ENCODE measurements around the gene KRTAP10-5.
"Not testable (repeated sequence)": the region's sequence is repeated elsewhere in the genome, so short reads cannot be mapped to it uniquely, and the experiment has no call there.

KRTAP10-5 gene

DNA sequence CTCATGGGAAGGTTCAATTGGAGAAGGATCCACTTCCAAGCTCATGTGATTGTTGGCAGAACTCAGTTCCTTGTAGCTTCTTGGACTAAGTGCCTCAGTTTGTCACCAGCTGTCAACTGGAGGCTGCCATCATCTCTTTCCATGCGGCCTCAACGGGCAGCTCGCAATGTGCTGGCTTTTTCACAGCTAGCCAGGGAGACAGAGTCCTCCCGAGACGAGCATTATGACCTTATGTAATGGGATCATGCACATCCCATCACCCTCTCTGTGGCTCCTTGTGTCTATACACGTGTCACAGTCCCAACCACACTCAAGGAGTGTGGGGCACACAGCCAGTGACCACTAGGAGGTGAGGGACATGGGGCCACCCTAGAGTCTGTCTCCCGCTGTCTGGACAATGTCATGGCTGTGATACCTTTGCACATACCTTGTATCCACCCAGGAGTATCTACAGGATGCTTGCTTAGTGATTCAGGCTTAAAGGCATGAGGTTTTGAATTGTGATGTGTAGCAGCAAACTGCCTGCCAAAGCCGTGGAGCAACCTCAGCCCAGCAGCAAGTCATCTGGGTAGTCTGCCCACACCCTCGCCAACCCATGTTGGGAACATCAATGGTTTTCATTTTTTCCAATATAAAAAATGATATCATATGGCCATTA, 15.8 kb upstream of the KRTAP10-5 start:
- H3K4me1 ChIP-seq (ENCODE audit: control insufficient read depth, low read depth, low read length), result peaks cover 25% of the 10 kb centered on the region

DNA sequence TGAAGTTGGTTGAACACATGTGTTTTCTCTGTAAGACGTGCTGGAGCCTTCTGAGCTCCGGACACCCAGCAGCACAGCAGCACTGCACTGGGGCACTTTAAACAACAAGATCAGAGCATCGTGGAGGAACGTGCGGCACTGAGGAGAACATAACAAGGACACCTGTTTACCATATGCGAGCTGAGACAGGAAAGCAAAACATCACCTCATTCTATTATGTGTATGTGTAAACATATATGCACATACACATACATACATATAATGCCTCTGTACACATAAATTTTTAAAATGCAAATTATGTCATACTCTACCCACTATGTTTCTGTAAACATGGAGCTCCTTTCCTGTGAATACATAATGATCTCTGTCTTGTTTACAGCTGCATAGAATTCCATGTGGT, 15.1 kb upstream of the KRTAP10-5 start:
- Histone ChIP-seq H3K27me3 (ENCODE audit: control insufficient read depth, insufficient read depth, low read length) (no peaks in the 10 kb centered on the region), H3K27ac (ENCODE audit: low read length) (no peak overlapping the region), H3K4me3 (ENCODE audit: low read length) (no peak overlapping the region), H3K4me1 (ENCODE audit: control insufficient read depth, low read depth, low read length) (peaks cover 25% of the 10 kb centered on the region), H3K9me3 (ENCODE audit: control insufficient read depth, low read depth, low read length) (no peaks in the 10 kb centered on the region), H3K36me3 (ENCODE audit: control insufficient read depth, low read depth, low read length) (no peaks in the 10 kb centered on the region), H3K9ac (ENCODE audit: low read length) (no peak overlapping the region)

More for the DNA sequence above, 15.8 kb upstream of the KRTAP10-5 start:
- no peaks in the 10 kb centered on the region for H3K9me3 ChIP-seq (ENCODE audit: control insufficient read depth, low read depth, low read length)
- H3K4me3 ChIP-seq (ENCODE audit: low read length), result no peak overlapping the region
- no peaks in the 10 kb centered on the region for H3K36me3 ChIP-seq (ENCODE audit: control insufficient read depth, low read depth, low read length)
- H3K27ac ChIP-seq (ENCODE audit: low read length), result no peak overlapping the region
- no peak overlapping the region for H3K9ac ChIP-seq (ENCODE audit: low read length)
- H3K27me3 ChIP-seq (ENCODE audit: control insufficient read depth, insufficient read depth, low read length), result no peaks in the 10 kb centered on the region

DNA sequence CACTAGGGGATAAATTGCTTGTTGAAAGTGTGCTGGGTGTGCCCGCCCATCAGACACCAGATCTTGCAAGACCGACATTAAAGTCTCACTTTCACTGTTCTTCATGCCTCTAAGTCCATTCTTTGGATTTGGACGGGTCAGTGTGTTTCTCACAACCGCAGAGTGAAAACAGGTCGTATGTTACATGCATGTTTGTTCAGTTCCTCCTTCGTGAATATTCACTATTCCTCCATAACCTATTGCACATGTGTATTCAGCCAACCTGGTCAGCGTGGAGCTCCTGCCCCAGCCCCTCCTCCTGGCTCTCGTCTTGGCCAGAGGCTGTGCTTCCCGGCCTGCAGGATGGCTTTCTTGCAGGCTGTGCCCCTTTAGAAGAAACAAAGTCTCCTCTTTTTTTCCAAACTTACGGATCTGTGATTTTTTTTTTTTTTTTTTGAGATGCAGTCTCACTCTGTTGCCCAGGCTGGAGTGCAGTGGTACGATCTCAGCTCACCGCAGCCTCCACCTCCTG, 14.1 kb upstream of the KRTAP10-5 start:
- Histone ChIP-seq H3K9ac (ENCODE audit: low read length) (no peak overlapping the region), H3K4me3 (ENCODE audit: low read length) (no peak overlapping the region), H3K9me3 (ENCODE audit: control insufficient read depth, low read depth, low read length) (no peaks in the 10 kb centered on the region), H3K36me3 (ENCODE audit: control insufficient read depth, low read depth, low read length) (no peaks in the 10 kb centered on the region), H3K27ac (ENCODE audit: low read length) (no peak overlapping the region), H3K4me1 (ENCODE audit: control insufficient read depth, low read depth, low read length) (peaks cover 25% of the 10 kb centered on the region), H3K27me3 (ENCODE audit: control insufficient read depth, insufficient read depth, low read length) (no peaks in the 10 kb centered on the region)

GRCh38 chr21:44593598-44594405, 13.4 kb upstream of the KRTAP10-5 start:
- no peaks in the 10 kb centered on the region for H3K27me3 ChIP-seq (ENCODE audit: control insufficient read depth, insufficient read depth, low read length)
- no peaks in the 10 kb centered on the region for H3K36me3 ChIP-seq (ENCODE audit: control insufficient read depth, low read depth, low read length)
- H3K9me3 ChIP-seq (ENCODE audit: control insufficient read depth, low read depth, low read length), result no peaks in the 10 kb centered on the region
- H3K4me1 ChIP-seq (ENCODE audit: control insufficient read depth, low read depth, low read length), result peaks cover 25% of the 10 kb centered on the region
- H3K4me3 ChIP-seq (ENCODE audit: low read length), result no peak overlapping the region
- H3K9ac ChIP-seq (ENCODE audit: low read length), result no peak overlapping the region
- no peak overlapping the region for H3K27ac ChIP-seq (ENCODE audit: low read length)

GRCh38 chr21:44592446-44593311, 12.3 kb upstream of the KRTAP10-5 start, which contains the start of gene KRTAP10-6:
Gene KRTAP10-6 (minus strand): TSS chr21:44592505. CDS start chr21:44592484, 21 bp downstream.
- no peak within 1 kb of the TSS for H3K27ac ChIP-seq (ENCODE audit: low read length)
- H3K9ac ChIP-seq (ENCODE audit: low read length), result no peak within 1 kb of the TSS

GRCh38 chr21:44591801-44592130, 11.4 kb upstream of the KRTAP10-5 start:
- H3K9ac ChIP-seq (ENCODE audit: low read length); H3K27ac ChIP-seq (ENCODE audit: low read length); H3K36me3 ChIP-seq (ENCODE audit: control insufficient read depth, low read depth, low read length); H3K27me3 ChIP-seq (ENCODE audit: control insufficient read depth, insufficient read depth, low read length); H3K9me3 ChIP-seq (ENCODE audit: control insufficient read depth, low read depth, low read length); H3K4me3 ChIP-seq (ENCODE audit: low read length): not testable (repeated sequence)
- peaks cover 17% of the 10 kb centered on the region for H3K4me1 ChIP-seq (ENCODE audit: control insufficient read depth, low read depth, low read length)

More at GRCh38 chr21:44592446-44593311, 12.3 kb upstream of the KRTAP10-5 start, which contains the start of gene KRTAP10-6:
- H3K4me1 ChIP-seq (ENCODE audit: control insufficient read depth, low read depth, low read length), result peaks cover 17% of the 10 kb centered on the region
- no peak within 1 kb of the TSS for H3K4me3 ChIP-seq (ENCODE audit: low read length)
- no peaks in the 10 kb centered on the region for H3K9me3 ChIP-seq (ENCODE audit: control insufficient read depth, low read depth, low read length)
- no peaks in the 10 kb centered on the region for H3K36me3 ChIP-seq (ENCODE audit: control insufficient read depth, low read depth, low read length)
- H3K27me3 ChIP-seq (ENCODE audit: control insufficient read depth, insufficient read depth, low read length), result no peaks in the 10 kb centered on the region

GRCh38 chr21:44590897-44591800, 10.7 kb upstream of the KRTAP10-5 start:
- not testable (repeated sequence) for H3K27ac ChIP-seq (ENCODE audit: low read length); H3K36me3 ChIP-seq (ENCODE audit: control insufficient read depth, low read depth, low read length); H3K9me3 ChIP-seq (ENCODE audit: control insufficient read depth, low read depth, low read length); H3K27me3 ChIP-seq (ENCODE audit: control insufficient read depth, insufficient read depth, low read length); H3K4me3 ChIP-seq (ENCODE audit: low read length); H3K9ac ChIP-seq (ENCODE audit: low read length)
- H3K4me1 ChIP-seq (ENCODE audit: control insufficient read depth, low read depth, low read length), result peaks cover 17% of the 10 kb centered on the region

DNA sequence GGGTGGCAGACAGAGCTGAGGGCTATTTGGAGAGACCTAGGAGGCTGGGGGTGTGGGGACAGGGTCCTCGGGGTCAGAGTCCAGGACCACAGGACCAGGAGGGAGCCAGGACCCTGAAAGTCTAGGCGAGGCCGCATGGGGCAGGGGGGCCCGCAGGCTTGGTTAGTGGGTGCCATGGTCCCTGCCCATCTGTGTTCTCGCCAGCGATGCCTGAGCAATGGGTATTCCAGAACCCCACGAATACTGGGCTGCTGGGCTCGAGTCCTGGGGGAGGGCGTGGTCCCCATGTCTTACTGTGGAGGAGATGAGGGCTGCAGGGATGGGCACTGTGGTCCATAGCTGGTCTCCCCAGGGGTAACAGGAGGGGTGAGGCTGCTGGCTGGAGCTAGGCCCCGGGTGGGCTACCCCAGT, 9.9 kb upstream of the KRTAP10-5 start:
- H3K27ac ChIP-seq (ENCODE audit: low read length), result no peak overlapping the region
- no peaks in the 10 kb centered on the region for H3K9me3 ChIP-seq (ENCODE audit: control insufficient read depth, low read depth, low read length)
- no peaks in the 10 kb centered on the region for H3K27me3 ChIP-seq (ENCODE audit: control insufficient read depth, insufficient read depth, low read length)
- H3K9ac ChIP-seq (ENCODE audit: low read length), result no peak overlapping the region
- H3K4me1 ChIP-seq (ENCODE audit: control insufficient read depth, low read depth, low read length), result peaks cover 17% of the 10 kb centered on the region
- no peak overlapping the region for H3K4me3 ChIP-seq (ENCODE audit: low read length)
- H3K36me3 ChIP-seq (ENCODE audit: control insufficient read depth, low read depth, low read length), result no peaks in the 10 kb centered on the region

DNA sequence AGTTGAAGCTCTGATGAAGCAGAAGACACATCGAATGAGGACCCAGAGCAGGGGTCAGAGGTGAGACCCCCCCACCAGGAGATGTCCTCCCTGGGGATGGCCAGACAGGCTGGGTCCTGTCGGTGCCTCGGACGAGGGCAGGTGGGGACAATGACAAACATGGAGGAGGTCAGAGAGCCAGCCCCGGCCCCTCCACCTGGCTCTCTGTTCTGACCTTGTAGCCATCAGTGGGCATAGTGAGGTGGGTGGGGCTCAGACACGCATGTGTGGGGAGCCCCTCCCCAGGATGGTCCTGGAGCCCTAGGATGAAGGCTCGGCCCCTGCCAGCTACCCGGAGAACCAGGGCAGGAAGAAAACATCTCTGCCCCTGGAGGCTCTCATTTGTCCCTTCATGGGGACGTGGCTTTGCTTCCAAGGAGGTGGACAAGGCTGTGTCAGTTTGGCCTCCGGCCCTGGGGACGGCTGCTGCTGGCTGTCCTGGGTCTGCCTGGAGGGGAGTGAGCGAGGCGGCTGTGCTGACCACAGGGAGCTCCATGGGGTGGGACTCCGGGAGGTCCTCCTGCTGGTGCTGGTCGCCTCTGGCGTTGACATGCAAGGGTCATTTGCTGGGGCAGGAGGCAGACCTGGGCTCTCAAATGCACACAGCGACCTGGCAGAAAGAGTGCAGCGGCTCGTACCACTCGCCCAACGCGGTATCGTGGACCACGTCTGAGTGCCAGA, 9.3 kb upstream of the KRTAP10-5 start:
- H3K4me3 ChIP-seq (ENCODE audit: low read length), result no peak overlapping the region
- no peaks in the 10 kb centered on the region for H3K27me3 ChIP-seq (ENCODE audit: control insufficient read depth, insufficient read depth, low read length)
- no peaks in the 10 kb centered on the region for H3K36me3 ChIP-seq (ENCODE audit: control insufficient read depth, low read depth, low read length)
- no peak overlapping the region for H3K27ac ChIP-seq (ENCODE audit: low read length)
- no peak overlapping the region for H3K9ac ChIP-seq (ENCODE audit: low read length)
- H3K4me1 ChIP-seq (ENCODE audit: control insufficient read depth, low read depth, low read length), result peaks cover 17% of the 10 kb centered on the region
- H3K9me3 ChIP-seq (ENCODE audit: control insufficient read depth, low read depth, low read length), result no peaks in the 10 kb centered on the region

- Histone ChIP-seq H3K27ac (ENCODE audit: low read length) (no peak overlapping the region), H3K4me3 (ENCODE audit: low read length) (no peak overlapping the region), H3K9ac (ENCODE audit: low read length) (no peak overlapping the region), H3K9me3 (ENCODE audit: control insufficient read depth, low read depth, low read length) (no peaks in the 10 kb centered on the region), H3K27me3 (ENCODE audit: control insufficient read depth, insufficient read depth, low read length) (no peaks in the 10 kb centered on the region), H3K4me1 (ENCODE audit: control insufficient read depth, low read depth, low read length) (peaks cover 17% of the 10 kb centered on the region), H3K36me3 (ENCODE audit: control insufficient read depth, low read depth, low read length) (no peaks in the 10 kb centered on the region)
These were observed 8.7 kb upstream of the KRTAP10-5 start for GRCh38 chr21:44589094-44589493.
